NCI-H1694 (cell line): ENCODE measurements around the gene GFRA1.

Source experiments
- DNase-seq: peaks from one replicate; lab custom pipeline; 2025; lab: John Stamatoyannopoulos, UW

GFRA1 gene

DNA sequence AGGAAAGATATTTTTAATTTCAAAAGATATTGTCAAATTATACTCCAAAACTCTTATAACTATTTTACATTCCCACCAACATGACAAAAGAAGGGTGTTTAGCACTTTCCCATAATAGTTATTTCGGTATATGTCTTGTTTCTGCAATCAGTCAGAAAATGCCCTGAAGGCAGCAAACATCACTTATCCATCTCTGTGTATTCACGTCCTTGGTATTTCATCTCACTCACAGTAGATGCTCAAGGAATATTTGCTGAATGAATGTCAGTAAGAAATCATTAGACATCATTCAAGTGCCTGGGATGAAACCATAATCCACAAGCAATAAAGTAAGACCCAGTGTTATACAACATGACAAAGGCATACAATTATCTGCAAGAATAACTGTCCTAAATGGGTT lies 112.7 kb downstream of the GFRA1 start:
- no peak for DNase-seq

DNA sequence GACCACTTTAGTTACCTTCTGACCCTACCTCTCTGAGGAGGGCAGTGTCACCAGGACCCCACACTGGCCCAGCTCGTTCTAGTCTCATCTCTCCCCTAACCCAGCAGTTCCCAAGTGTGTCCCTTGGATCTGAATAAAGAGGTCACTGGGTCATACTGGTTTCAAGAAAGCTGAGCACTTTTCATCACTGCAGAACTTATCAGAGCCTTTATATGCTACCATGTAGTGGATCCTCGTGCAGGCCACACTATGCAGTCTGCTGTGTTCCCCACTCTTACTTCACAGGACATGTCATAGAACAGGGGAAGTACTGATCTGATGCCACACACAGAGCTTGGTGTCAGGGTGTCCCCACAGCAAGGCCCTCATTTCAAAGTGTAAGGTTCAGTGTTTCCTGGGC lies 113.8 kb downstream of the GFRA1 start:
- no peak for DNase-seq

DNA sequence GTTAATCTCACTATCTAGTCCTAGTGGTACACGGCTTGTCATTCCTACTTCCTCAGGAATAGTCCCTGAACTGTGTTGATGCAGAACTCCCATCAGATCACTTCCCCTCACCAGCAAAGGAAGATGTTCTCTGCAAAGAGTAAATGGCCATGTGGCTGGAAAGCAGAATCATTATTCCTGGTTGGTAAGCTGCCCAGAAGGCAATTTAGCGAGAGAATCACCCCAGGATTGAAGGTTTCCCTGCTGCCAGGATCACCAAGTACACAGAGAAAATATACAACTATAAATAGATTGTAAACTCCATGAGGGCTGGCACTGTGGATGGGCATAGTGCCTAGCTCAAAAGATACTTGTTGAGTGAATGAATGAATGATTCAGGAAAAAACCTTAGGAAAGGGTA lies 115.0 kb downstream of the GFRA1 start:
- DNase-seq = peak; percentile 43

DNA sequence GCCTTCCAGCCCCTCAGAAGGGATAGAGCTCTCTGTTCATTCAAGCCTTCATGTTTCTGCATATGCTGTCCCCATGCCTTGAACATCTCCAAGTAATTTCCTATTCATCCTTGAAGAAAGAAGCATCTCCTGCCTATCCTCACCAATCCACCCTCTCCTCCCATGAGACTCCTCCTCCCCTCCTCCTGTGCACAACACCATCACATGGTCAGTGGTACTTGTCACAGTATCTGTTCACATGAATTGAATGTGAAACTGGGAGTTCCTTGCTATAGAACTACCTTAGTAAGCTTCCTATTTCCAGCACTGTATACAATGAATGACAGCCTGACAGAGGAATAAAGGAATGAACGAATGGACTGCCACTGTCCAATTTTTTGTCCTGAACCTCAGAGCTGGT lies 115.5 kb downstream of the GFRA1 start:
- no peak for DNase-seq

DNA sequence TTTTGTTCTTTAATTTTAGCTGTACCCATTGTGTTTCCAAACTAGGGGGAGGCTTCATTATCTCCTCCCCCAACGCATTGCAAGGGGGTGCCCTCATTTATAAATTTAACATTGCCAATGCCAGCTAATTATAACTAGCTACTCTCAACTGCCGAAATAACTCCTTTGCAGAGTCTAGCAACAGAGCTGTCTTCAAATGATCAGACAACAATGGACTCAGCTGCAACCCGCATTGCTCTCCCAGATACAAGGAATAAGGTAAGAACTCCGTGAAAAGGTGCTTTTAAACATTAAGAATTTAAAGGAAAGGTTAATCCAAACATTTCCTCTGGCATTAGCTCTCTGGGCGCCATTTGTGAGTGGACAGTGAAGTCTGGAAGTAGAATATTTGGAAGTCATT lies 116.2 kb downstream of the GFRA1 start:
- no peak for DNase-seq

DNA sequence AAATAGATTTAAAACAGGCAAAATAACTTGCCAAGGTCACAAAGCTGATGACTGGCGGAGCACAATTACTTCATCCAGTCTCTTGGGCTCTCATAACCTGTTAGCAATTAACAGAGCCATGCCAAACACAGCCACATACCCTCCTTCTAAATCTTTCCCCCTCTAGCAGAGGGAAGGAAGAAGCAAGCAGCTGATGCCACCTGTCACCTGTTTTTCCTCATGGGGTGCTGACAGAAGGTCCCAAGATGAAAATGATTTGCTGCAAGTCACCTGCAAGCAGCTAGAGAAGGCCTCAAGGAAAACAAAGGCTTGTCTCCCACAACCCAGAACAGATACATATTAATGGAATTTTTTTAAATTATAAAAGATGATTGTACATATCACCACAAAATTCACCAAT lies 117.8 kb downstream of the GFRA1 start:
- no peak for DNase-seq

DNA sequence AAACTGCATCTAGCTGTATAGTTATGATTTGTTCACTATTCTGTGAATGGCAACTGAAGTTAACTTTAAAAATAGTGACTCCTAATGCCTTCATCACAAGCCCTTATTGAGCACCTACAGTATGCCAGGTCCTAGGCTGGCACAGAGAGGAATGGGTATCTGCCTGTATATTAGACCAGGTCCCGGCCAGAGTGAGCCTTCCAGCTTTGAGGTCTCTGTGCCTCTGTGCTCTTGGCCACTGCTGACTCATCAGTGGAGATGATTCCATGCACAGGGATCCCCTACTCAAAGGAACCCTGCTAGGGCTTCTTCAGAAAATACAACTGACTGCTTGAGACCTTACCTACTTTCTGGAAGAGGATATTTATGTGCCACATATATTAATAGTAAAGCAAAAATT lies 118.4 kb downstream of the GFRA1 start:
- no peak for DNase-seq

DNA sequence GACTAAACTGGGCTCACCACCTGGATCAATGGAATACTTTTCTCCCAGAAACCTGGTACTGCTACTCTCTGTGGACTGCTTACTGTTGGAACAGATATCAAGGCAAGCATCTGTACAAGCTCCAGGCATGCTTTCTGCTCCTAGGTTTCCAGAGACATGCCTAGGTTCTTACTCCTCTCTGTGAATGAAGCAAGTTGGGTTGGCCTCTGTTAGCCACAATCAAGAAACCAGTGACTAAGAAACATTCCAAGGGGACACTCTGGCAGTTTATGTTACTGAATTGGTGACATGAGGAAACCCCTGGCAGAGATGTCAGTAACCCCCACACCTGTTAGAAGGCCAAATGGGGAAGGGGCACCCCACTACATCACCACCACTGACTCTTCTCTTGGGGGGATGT lies 121.9 kb downstream of the GFRA1 start:
- DNase-seq = no peak

DNA sequence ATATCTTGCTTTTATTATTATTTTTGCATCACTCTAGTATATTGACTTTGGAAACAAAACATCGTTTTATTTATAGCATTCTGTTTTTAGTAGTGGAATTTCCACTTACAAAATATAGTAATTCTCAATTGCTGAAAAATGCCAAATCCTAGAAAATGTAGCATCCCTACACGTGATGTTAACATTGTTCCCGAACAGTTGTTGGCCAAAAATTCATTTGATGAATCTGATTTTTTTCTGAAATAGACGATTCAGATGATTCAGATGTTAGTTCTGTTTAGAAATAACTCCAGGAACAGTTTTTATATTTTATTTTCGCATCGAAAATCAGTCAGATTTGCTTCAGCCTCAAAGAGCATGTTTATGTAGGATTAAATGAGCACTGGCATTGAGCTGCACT lies 122.4 kb downstream of the GFRA1 start:
- DNase-seq = no peak

DNA sequence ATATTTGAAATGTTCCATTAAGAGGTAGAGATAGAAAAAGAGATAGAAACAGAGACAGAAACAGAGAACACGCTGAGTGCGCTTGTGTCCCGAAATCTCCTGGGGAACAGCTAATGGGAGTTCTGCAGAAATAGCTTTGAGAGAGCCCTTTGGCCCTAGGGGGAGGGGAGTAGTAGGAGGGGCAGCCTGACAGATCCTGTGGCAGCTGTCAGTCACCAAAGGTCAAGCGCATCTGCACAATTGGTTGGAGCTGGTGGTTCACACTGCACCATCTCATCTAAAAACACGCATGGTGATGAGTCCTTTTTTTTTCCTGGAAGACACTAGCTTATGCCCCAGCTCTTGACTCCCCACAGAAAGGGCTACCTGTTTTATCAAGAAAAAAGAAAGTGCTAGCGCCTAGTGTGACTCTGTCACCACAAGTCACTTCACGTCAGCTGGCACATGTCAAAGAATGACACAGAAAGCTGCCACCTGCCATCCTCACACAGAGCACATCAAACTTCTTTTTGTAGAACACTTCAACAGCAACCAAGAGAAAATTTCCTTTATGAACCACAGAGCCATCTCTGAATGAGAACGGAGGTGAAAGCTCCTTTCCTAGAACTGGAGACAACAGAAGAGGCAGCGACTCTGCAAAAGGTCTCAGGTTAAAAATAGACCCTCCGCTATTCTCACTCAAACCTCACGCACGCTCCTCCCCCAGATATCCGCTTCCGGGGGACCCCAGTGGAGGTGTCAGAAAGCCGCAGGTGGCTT lies 125.7 kb downstream of the GFRA1 start:
- DNase-seq = no peak

DNA sequence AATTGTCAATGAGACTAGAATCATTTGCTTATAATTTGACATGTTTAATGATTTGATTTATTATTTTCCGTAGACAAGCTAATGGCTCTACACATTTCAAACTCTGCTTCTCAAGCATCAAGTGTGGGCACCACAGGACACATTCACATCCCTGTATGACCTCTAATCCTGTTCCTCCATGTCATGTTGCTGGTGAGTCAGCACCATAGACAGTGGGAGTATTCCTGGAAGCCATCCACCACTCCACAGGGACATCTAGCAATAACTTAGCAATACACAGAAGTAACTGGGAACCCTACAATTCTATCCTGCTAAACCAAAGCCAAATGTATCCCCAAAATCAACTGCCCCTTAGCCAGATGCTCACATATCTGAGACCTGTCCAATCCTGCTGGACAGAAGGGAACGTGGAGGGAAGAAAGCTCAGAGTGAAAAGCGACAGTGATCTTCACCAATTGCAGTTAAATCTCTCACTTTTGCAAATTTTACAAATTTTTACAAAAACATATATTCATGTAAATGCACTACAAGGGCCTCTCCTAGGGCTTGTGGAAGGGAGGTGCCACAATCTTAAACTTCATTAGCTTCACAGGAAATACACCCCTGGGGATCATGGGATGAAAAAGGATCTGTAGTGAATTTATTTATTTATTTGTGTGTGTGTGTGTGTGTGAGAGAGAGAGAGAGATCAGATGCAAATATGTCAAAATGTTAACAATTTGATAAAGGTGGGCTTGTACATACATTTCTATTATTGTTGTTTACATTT lies 126.5 kb downstream of the GFRA1 start:
- DNase-seq = no peak

DNA sequence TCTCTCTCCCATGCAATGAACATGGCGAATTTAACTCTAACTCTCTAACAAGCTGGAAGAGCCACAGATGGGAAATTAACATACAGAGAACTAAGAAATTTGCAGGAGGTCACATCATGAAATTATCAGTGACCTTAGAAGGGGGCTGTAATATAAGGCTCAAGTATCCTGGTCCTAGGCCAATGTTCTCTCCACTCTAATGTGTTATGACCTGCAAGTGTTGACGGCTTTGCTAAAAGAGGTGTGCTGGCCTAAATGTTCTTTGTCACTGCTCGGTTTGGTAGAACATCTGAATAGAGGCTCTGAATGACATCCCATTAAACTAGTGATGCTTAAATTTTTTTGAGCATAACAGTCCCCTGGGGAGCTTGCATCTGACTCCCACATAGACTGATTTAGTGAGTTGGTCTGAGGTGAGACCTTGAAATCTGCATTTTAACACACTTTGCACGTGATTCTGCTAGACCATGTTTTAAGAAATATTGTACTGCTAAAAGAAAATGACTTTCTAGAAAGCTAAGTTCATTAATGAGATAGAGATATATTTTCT lies 129.3 kb downstream of the GFRA1 start:
- no peak for DNase-seq

DNA sequence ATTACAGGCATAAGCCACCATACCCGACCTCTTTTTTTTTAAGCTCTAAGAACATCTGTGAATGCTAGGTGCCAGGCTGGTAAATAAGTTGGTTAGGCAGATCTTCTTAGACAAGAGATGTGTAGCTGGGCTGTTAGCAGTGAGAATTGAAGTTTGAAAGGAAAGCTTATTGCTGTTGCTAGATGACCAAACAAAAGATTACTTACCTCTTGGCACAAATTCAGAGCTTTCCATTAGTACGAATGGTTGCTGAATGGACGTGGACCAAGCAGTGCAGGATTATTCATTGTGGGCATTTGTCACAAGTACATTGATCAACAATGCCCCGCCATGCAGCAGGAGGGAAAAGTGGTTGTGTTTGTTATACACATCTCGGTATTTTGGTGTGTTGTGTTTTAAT lies 131.2 kb downstream of the GFRA1 start:
- DNase-seq = no peak

DNA sequence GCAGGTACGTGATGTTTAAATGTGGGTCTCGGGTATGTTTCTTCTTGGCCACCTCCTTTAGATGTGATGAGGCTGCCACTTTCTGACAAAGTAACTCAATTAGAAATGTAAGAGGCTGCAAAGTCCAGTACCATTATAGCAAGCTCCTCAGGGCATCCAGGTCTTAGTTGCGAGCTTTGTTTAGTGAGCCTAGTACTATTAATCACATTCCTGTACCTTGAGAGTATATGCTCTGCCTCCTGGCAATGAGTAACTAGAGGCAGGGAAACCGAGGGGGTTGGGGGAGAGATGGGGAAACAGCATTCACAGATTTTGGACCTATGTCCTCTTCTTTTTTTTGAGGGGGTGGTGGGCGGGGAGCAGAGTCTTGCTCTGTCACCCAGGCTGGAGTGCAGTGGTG lies 131.8 kb downstream of the GFRA1 start:
- DNase-seq = no peak

DNA sequence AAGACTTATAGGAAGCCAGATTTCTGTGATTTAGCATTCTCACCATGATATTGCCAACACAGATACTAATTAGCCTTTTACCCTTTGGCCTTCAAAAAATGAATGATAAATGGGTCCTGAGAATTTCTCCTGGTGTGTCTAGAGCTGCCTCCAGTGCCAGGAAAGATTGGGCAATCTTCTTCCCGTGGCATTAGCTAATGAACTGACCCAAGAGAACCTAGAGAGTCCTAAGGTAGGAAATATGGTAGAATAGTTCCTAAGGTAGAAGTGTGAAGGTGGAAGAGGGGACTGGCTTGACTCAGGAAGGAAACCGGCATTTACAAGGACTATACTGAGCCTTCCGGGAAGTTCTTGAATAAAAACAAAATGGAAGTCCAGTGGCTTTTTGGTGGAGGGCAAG lies 133.1 kb downstream of the GFRA1 start:
- DNase-seq = no peak

DNA sequence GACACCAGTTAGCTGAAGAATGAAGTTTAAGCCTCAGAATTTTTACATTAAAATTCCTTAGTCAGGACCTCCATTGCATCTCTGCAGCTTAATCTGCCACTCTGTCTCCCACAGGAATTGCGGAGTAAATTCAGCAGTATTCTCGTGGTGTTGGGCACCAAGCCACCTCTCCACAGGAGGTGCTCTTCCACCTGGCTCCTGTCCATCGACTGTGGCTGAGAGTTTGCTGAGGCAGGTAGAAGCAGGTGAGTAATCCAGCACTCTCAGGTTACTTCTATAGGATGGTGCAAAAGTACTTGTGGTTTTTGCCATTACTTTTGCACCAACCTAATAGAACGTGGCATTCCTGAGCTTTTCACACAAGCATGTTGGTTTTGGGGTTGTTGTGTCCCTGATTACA lies 134.1 kb downstream of the GFRA1 start:
- DNase-seq = no peak

DNA sequence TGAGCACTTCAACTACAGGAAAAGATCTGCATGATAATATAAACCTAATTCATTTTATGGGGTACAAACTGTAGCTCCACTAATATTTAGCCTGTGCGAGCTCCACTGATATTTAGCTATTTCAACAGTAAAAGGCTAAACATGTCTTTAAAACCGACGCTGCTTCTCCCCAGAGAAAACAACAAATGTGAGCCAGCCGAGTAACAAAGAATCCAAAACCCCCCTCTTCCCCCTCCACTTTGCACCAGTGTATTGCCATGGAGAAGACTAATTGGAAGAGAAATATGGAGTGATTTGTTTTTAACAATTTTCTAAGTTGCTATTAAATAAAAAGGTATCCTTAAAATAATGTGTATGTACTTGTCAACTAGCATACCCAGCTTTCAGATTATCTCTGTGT lies 136.7 kb downstream of the GFRA1 start:
- no peak for DNase-seq

DNA sequence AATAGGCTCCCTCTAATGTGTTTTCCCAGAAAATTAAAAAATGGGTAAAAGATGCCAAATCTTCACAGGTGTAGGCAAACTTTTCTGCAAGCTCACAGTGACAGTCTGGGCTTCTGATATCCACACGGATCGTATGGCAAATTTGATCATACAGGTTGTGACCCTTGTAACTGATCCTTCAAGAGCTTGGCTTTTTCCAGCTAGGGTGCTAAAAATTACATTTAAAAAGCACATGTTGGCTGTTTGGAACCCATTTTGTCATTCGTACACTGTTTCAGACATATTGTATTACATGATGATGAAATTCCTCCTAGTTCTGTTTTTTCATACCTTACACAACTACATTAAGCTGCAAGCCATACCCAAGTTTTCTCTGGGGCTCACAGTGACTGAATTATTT lies 138.7 kb downstream of the GFRA1 start:
- no peak for DNase-seq

DNA sequence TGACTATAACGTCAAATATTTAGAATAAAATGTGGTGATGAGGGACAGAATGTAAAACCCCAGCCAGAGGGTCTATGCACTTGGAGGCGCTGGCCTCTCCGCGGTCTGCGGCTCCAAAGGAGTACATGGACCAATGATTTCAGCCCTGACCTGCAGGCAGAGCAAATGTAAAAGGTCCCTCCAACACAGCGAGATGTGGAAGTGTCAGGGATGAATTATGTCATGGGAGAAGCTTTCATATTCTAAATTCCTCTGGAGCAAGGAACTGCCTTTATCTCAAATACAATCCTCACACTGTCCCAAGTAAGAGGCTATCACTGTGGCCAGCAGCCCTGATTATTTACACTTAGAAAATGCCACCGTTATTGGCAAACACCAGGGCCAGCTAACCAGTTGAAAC lies 139.4 kb downstream of the GFRA1 start:
- no peak for DNase-seq

DNA sequence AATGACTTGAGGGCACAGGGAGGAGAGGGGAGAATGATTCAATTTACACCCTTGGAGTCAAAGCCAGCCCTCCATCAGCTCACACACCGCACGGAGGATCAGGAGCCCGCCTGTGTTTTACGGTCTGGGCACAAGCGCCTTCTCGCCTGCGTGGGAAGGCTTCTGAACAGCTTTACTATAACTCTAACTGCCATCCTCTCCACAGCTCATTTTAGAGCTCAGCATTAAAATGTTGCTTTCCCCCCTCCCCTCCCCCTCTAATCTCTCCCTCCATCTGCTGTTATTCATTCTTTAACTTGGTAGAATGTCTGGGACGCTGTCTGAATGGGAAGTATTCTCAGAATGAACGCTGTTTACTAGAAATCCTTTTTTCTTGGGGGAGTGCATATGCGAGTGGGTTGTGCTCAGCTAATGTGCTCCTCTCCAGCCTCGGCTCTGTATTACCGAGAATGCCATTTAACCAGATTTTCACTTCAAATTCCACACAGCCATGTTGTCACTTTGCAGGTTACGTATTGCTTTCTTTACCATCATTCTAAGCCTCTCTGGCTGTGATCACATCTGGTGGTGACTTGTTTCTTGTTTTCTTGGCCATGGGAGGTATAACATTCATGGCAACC lies 140.1 kb downstream of the GFRA1 start:
- DNase-seq = no peak

DNA sequence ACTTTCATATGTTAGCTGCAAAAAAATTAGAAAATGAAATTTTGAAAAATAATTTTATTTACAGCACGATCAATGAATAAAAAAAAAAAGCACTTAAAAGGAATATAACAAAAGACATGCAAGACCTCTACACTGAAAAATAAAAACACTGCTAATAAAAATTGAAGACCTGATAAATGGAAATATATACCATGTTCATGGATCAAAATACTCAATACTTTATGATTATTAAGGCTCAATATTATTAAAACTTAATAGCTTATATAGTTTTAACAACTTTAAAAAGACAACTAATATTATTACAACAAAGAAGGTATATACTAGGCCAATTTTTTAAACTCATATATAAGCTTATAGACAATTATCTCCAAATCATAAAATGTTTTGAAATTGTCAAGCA lies 143.0 kb downstream of the GFRA1 start:
- no peak for DNase-seq

DNA sequence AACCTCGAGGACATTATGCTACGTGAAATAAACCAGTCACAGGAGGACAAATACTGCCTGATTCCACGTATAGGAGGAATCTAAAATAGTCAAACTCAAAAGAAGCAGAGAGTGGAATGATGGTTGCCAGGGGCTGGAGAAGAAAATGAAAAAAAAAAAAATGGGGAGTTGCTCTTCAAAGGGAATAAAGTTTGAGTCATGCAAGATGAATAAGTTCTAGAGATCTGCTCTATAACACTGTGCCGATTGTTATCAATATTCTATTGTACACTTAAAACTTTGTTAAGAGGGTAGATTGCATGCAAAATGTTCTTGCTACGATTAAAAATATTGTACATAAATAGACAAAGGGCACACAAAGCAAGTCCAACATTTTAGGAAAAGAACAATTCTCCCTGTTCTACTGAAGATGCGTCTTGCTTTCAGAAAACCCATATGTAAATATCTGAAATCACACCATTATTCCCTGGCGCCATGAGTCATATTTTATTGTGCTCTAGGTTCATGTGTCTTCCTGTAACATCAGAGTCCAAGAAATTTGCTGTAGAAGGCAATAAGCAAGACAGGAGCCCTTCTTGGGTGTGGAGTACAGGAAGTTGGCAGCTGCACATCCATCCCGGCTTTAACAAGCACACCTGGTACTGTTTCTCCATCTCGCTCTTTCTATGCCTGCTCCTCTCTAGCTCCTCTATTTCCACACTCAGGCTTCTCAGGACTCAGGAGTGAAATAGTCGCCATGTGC lies 145.9 kb downstream of the GFRA1 start:
- DNase-seq = no peak
